DND-41 (cell line): Measurements from ENCODE around the gene EIF4G3.

Source experiments
- EZH2 ChIP-seq: IDR thresholded peaks from 3 replicates; pipeline ENCODE4 v1.6.1; 2012; ENCODE audit warnings: borderline replicate concordance, low read depth, mild to moderate bottlenecking, moderate library complexity, low read length, inconsistent platforms; ENCODE audit not compliant: severe bottlenecking
- TF ChIP-seq, protein P1 (sequence below): IDR thresholded peaks from 2 replicates; pipeline ENCODE4 v1.5.1; 2012; ENCODE audit warnings: borderline replicate concordance, low read length, moderate library complexity, mild to moderate bottlenecking; ENCODE audit not compliant: poor library complexity, severe bottlenecking; ENCODE audit errors: extremely low read depth

DNA sequence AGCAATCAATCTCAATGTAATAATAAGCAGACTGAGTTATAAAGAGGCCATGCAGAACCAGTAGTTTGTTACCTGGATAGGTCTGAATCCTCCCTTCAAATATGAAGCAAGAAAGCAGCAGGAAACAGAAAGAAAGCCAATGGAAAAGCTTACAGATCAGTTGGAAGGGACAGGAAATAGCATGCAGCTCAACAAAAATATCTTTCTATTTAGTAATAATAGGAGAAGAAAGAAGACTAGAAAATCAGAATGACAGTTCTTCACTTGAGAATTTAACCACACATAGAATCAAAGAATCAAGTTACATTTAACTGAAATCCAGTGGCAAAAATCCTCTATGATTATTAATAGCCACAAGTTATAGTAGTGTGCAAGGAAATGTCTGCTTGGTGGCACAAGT is 194.4 kb downstream of the EIF4G3 start:
- TF ChIP-seq, protein P1, sequence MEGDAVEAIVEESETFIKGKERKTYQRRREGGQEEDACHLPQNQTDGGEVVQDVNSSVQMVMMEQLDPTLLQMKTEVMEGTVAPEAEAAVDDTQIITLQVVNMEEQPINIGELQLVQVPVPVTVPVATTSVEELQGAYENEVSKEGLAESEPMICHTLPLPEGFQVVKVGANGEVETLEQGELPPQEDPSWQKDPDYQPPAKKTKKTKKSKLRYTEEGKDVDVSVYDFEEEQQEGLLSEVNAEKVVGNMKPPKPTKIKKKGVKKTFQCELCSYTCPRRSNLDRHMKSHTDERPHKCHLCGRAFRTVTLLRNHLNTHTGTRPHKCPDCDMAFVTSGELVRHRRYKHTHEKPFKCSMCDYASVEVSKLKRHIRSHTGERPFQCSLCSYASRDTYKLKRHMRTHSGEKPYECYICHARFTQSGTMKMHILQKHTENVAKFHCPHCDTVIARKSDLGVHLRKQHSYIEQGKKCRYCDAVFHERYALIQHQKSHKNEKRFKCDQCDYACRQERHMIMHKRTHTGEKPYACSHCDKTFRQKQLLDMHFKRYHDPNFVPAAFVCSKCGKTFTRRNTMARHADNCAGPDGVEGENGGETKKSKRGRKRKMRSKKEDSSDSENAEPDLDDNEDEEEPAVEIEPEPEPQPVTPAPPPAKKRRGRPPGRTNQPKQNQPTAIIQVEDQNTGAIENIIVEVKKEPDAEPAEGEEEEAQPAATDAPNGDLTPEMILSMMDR: no peak
- TF ChIP-seq EZH2: no peak
